ENCODE measurements around the gene MARCHF3.

DNA sequence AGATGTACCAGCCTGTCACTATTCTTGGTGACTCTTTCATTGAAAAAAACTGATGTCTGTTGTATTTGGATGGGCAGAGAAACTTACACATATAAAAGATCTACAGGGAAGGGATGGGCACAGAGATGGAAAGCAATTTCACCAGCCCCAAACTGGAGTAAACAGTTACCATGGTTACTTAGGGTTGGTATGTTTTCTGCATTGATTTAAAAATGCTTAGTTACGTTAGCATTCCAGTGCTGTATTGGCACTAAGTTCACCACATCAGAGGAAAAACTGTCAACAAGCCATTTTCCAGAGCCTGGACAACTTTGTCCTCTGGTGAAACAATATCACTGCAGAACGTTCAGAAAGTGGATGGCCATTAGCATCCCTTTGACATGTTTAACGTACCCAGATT is 28.0 kb downstream of the MARCHF3 start:
- TF ChIP-seq, protein P1, sequence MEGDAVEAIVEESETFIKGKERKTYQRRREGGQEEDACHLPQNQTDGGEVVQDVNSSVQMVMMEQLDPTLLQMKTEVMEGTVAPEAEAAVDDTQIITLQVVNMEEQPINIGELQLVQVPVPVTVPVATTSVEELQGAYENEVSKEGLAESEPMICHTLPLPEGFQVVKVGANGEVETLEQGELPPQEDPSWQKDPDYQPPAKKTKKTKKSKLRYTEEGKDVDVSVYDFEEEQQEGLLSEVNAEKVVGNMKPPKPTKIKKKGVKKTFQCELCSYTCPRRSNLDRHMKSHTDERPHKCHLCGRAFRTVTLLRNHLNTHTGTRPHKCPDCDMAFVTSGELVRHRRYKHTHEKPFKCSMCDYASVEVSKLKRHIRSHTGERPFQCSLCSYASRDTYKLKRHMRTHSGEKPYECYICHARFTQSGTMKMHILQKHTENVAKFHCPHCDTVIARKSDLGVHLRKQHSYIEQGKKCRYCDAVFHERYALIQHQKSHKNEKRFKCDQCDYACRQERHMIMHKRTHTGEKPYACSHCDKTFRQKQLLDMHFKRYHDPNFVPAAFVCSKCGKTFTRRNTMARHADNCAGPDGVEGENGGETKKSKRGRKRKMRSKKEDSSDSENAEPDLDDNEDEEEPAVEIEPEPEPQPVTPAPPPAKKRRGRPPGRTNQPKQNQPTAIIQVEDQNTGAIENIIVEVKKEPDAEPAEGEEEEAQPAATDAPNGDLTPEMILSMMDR (IDR thresholded peaks at IDR 0.05), result no peak
- no peak for TF ChIP-seq POLR2A (IDR thresholded peaks at IDR 0.05)
